PC-3 (cell line): ENCODE results near the gene PPP4R1. TPM values are rescaled to one million over a fixed set of nuclear protein-coding genes. Genes with fewer than 3 reads are reported as not detected.

Experiments used
- ATAC-seq: fragments of 200-7000 bp; cut with Tn5 transposase; 2 replicates; pipeline ENCODE4 v1.9.1; 2020; ENCODE audit warnings: mild to moderate bottlenecking, moderate library complexity
- BruUV-seq: library from RNA; stranded (reverse); fragments of 400-500 nt; replicated peaks from 2 replicates; lab custom pipeline; 2021; lab: Mats Ljungman, UMichigan
- CTCF ChIA-PET: fragments of 300-600 bp; sonication (Branson Sonifier 250); formaldehyde crosslinking; loops from one replicate; lab custom pipeline; 2022; ENCODE audit warnings: antibody characterized with exemption; lab: Charles Lee
- POLR2A ChIA-PET: fragments of 300-600 bp; sonication (Branson Sonifier 250); formaldehyde crosslinking; loops from one replicate; lab custom pipeline; 2022; ENCODE audit warnings: antibody characterized with exemption; ENCODE audit not compliant: unreplicated experiment; lab: Charles Lee
- DNase-seq: peaks from one replicate; pipeline ENCODE4 v3.0.0-alpha.2; 2015
- H2AFZ ChIP-seq: fragments of 300-600 bp; sonication (generic); 2 replicates; pipeline ENCODE4 v1.6.0; 2016; ENCODE audit warnings: antibody characterized with exemption, low read length
- H3F3A ChIP-seq: fragments of 300-600 bp; sonication (generic); one replicate; pipeline ENCODE4 v1.6.0; 2017; ENCODE audit warnings: antibody characterized with exemption, low read length, control low read depth, mild to moderate bottlenecking; ENCODE audit not compliant: unreplicated experiment
- H3K27ac ChIP-seq: fragments of 300-600 bp; sonication (generic); 2 replicates; pipeline ENCODE4 v1.5.1; 2016; ENCODE audit warnings: mild to moderate bottlenecking, low read length
- H3K27me3 ChIP-seq: fragments of 300-600 bp; sonication (generic); 2 replicates; pipeline ENCODE4 v1.6.1; 2016; ENCODE audit warnings: low read length, mixed read lengths
- H3K36me3 ChIP-seq: fragments of 300-600 bp; sonication (generic); 2 replicates; pipeline ENCODE4 v1.6.1; 2016; ENCODE audit warnings: low read depth, mixed run types, low read length, mixed read lengths
- H3K4me1 ChIP-seq: fragments of 300-600 bp; sonication (generic); 2 replicates; pipeline ENCODE4 v1.5.1; 2016; ENCODE audit warnings: low read length; ENCODE audit not compliant: insufficient read depth
- H3K4me2 ChIP-seq: fragments of 300-600 bp; sonication (generic); 2 replicates; pipeline ENCODE4 v1.6.0; 2016; ENCODE audit warnings: low read length
- H3K4me3 ChIP-seq: fragments of 300-600 bp; sonication (generic); 2 replicates; pipeline ENCODE4 v1.5.1; 2016; ENCODE audit warnings: mild to moderate bottlenecking, low read length, mixed read lengths
- H3K79me2 ChIP-seq: fragments of 300-600 bp; sonication (generic); 2 replicates; pipeline ENCODE4 v1.6.1; 2017; ENCODE audit warnings: low read length, mixed read lengths
- H3K9ac ChIP-seq: fragments of 300-600 bp; sonication (generic); 2 replicates; pipeline ENCODE4 v1.6.0; 2016; ENCODE audit warnings: mild to moderate bottlenecking, low read length
- H3K9me2 ChIP-seq: fragments of 300-600 bp; sonication (generic); replicated peaks from 2 replicates; pipeline ENCODE4 v1.6.1; 2016; ENCODE audit warnings: mixed run types, low read length, mixed read lengths
- H3K9me3 ChIP-seq: fragments of 300-600 bp; sonication (generic); 2 replicates; pipeline ENCODE4 v1.6.1; 2016; ENCODE audit warnings: low read length, mixed read lengths
- H4K20me1 ChIP-seq: fragments of 300-600 bp; sonication (generic); 2 replicates; pipeline ENCODE4 v1.6.1; 2016; ENCODE audit warnings: low read length, mixed read lengths
- CTCF ChIP-seq: fragments of 300-600 bp; sonication (generic); conservative IDR thresholded peaks from 2 replicates; pipeline ENCODE4 v1.5.1; 2017; ENCODE audit warnings: antibody characterized with exemption, low read depth, mild to moderate bottlenecking, low read length
- EZH2 ChIP-seq: fragments of 300-600 bp; sonication (generic); IDR thresholded peaks from one replicate; pipeline ENCODE4 v1.6.1; 2017; ENCODE audit warnings: antibody characterized with exemption, mild to moderate bottlenecking, low read length; ENCODE audit not compliant: unreplicated experiment
- EZH2phosphoT487 ChIP-seq: fragments of 300-600 bp; sonication (generic); IDR thresholded peaks from 2 replicates; pipeline ENCODE4 v1.6.1; 2018; ENCODE audit warnings: mild to moderate bottlenecking, antibody characterized with exemption, low read length, borderline replicate concordance
- intact Hi-C: fragments of 100-400 bp; cut with micrococcal nuclease; formaldehyde crosslinking; loops from 2 replicates; pipeline ENCODE4 v1.9.0; 2023
- total RNA-seq: library from RNA; depleted of rRNA; stranded (reverse); fragments of >200 nt; gene quantifications from 2 replicates; pipeline ENCODE4 v1.2.3, GENCODE V29; 2014

The PPP4R1 gene
- total RNA-seq, 1 experiment from 2014 or later, result 154 TPM

- peak overlapping the region; percentile 82 for H3K9ac ChIP-seq
- TF ChIP-seq EZH2 (no peak), CTCF (no peak), EZH2phosphoT487 (no peak)
- POLR2A ChIA-PET, result interaction anchor here (1.4 kb wide), 1 partner anchor 16 kb away, joined by 6 read pairs; no protein-coding TSS in a partner anchor
- peaks cover 32% of the 10 kb centered on the region for H3K4me1 ChIP-seq
- peak overlapping the region; percentile 12; the same call in 1 of the 2 replicates for H3K4me3 ChIP-seq
- CTCF ChIA-PET, result no interaction called here
- no peaks in the 10 kb centered on the region for H3K9me2 ChIP-seq
- H2AFZ ChIP-seq, result no peak overlapping the region; the same call in 1 of the 2 replicates
- peak overlapping the region; percentile 95 for H3K27ac ChIP-seq
- no peaks in the 10 kb centered on the region for H3F3A ChIP-seq
- intact Hi-C loops, result loop anchor here (1.0 to 2.0 kb wide), 2 partner anchors 15 to 26 kb away; no protein-coding TSS in a partner anchor
- peak overlapping the region; percentile 71 for H3K4me2 ChIP-seq
- DNase-seq (peak; percentile 97), ATAC-seq (peak; percentile 100)
- BruUV-seq, result TSS peak; percentile 89
- no peaks in the 10 kb centered on the region for H3K36me3 ChIP-seq
- no peaks in the 10 kb centered on the region for H3K9me3 ChIP-seq
- H3K79me2 ChIP-seq, result no peaks in the 10 kb centered on the region
- no peaks in the 10 kb centered on the region for H4K20me1 ChIP-seq
- no peaks in the 10 kb centered on the region for H3K27me3 ChIP-seq
Measured at GRCh38 chr18:9631814-9632496, 17.6 kb upstream of the PPP4R1 start.

- Histone ChIP-seq H3K4me3 (no peak overlapping the region), H3K9me3 (no peaks in the 10 kb centered on the region), H3F3A (no peaks in the 10 kb centered on the region), H4K20me1 (no peaks in the 10 kb centered on the region), H3K9ac (peak overlapping the region; percentile 82; the same call in 1 of the 2 replicates), H3K27me3 (no peaks in the 10 kb centered on the region), H3K36me3 (no peaks in the 10 kb centered on the region), H3K79me2 (no peaks in the 10 kb centered on the region), H3K4me1 (peaks cover 29% of the 10 kb centered on the region), H3K27ac (peak overlapping the region; percentile 95), H3K9me2 (no peaks in the 10 kb centered on the region), H2AFZ (no peak overlapping the region), H3K4me2 (no peak overlapping the region)
- no peak for DNase-seq
- ATAC-seq, result no peak
- no TSS peak for BruUV-seq
- TF ChIP-seq EZH2, result no peak
- no peak for TF ChIP-seq EZH2phosphoT487
- TF ChIP-seq CTCF, result no peak
- POLR2A ChIA-PET, result no interaction called here
- CTCF ChIA-PET, result no interaction called here
- intact Hi-C loops, result loop anchor here (2.0 kb wide), 1 partner anchor 14 kb away; no protein-coding TSS in a partner anchor
Measured at GRCh38 chr18:9630444-9630843, 16.1 kb upstream of the PPP4R1 start.

GRCh38 chr18:9629709-9630108, 15.3 kb upstream of the PPP4R1 start:
- H4K20me1 ChIP-seq, result no peaks in the 10 kb centered on the region
- H3K9ac ChIP-seq, result no peak overlapping the region
- H3F3A ChIP-seq, result no peaks in the 10 kb centered on the region
- no TSS peak for BruUV-seq
- no peaks in the 10 kb centered on the region for H3K27me3 ChIP-seq
- no peak overlapping the region for H3K4me2 ChIP-seq
- no peaks in the 10 kb centered on the region for H3K36me3 ChIP-seq
- ChIA-PET CTCF (no interaction called here), POLR2A (no interaction called here)
- DNase-seq (no peak), ATAC-seq (no peak)
- peaks cover 29% of the 10 kb centered on the region for H3K4me1 ChIP-seq
- no peaks in the 10 kb centered on the region for H3K79me2 ChIP-seq
- TF ChIP-seq CTCF, result no peak
- TF ChIP-seq EZH2, result no peak
- TF ChIP-seq EZH2phosphoT487, result no peak
- no peaks in the 10 kb centered on the region for H3K9me3 ChIP-seq
- intact Hi-C loops, result loop anchor here (2.0 kb wide), 1 partner anchor 13 kb away; no protein-coding TSS in a partner anchor
- H3K9me2 ChIP-seq, result no peaks in the 10 kb centered on the region
- H3K27ac ChIP-seq, result no peak overlapping the region
- no peak overlapping the region for H2AFZ ChIP-seq
- no peak overlapping the region for H3K4me3 ChIP-seq
